K562 (cell line): ENCODE measurements around the gene TNFSF11. TPM values are rescaled to one million over a fixed set of nuclear protein-coding genes. Genes with fewer than 3 reads are reported as not detected.

Source experiments
- ATAC-seq: fragments of 200-7000 bp; cut with Tn5 transposase; 3 replicates; pipeline ENCODE4 v1.9.1; 2020; ENCODE audit warnings: moderate library complexity
- BruUV-seq: library from RNA; stranded (reverse); fragments of 400-500 nt; replicated peaks from 2 replicates; lab custom pipeline; 2021; lab: Mats Ljungman, UMichigan
- CTCF ChIA-PET: fragments of 300-600 bp; formaldehyde crosslinking; extraction: SDS; loops from one replicate; lab custom pipeline; 2021; ENCODE audit warnings: low intra/inter-chr PET ratio; lab: Yijun Ruan, JAX
- POLR2A ChIA-PET: fragments of 300-600, 350-650 bp; sonication (Branson Sonifier 250); formaldehyde crosslinking; extraction: SDS; loops from one replicate; lab custom pipeline; 2021; ENCODE audit warnings: antibody characterized with exemption, inconsistent platforms; lab: Yijun Ruan, JAX
- DNase-seq, 4 experiments: peaks; one replicate each; pipeline versions ENCODE4 v3.0.0 to v3.0.0-alpha.2; 2011 to 2018; ENCODE audit warnings: low spot score in 3 of 4, mixed read lengths in 3 of 4; ENCODE audit errors: extremely low read depth in 1 of 4
- FAIRE-seq: peaks from 2 replicates; lab custom pipeline; 2011; peaks lifted over from hg19 to GRCh38; lab: Jason Lieb, UNC
- H2AFZ ChIP-seq: 2 replicates; pipeline ENCODE4 v1.6.0; 2011; ENCODE audit warnings: low read depth, low read length, control low read depth, inconsistent platforms
- H3K27ac ChIP-seq: fragments of 200-600 bp; 3 replicates; pipeline ENCODE4 v1.8.0; 2011; ENCODE audit warnings: low read depth, mild to moderate bottlenecking, control low read depth, inconsistent platforms, low read length, moderate library complexity, mixed read lengths; ENCODE audit errors: extremely low read depth
- H3K27me3 ChIP-seq, 2 experiments: fragments of 300-600 bp in 1 of 2; 2 replicates in 1 of 2; 3 replicates in 1 of 2; pipeline versions ENCODE4 v1.6.0 to v1.8.0; 2011; ENCODE audit warnings: inconsistent platforms in 2 of 2, low read length in 2 of 2, mild to moderate bottlenecking in 1 of 2, mixed read lengths in 1 of 2, moderate library complexity in 1 of 2; ENCODE audit not compliant: control insufficient read depth in 2 of 2, insufficient read depth in 2 of 2
- H3K36me3 ChIP-seq: fragments of 300-600 bp; 3 replicates; pipeline ENCODE4 v1.8.0; 2011; ENCODE audit warnings: mild to moderate bottlenecking, low read length, inconsistent platforms; ENCODE audit not compliant: control insufficient read depth, insufficient read depth
- H3K4me1 ChIP-seq, 2 experiments: fragments of 200-600 bp in 1 of 2; replicated peaks in 1 of 2; 2 replicates in 1 of 2; 3 replicates in 1 of 2; pipeline versions ENCODE4 v1.5.1 to v1.8.0; 2011; ENCODE audit warnings: inconsistent platforms in 2 of 2, low read length in 2 of 2, mild to moderate bottlenecking in 1 of 2, mixed read lengths in 1 of 2, moderate library complexity in 1 of 2; ENCODE audit not compliant: control insufficient read depth in 2 of 2, insufficient read depth in 2 of 2
- H3K4me2 ChIP-seq: 2 replicates; pipeline ENCODE4 v1.6.1; 2011; ENCODE audit warnings: low read length, control low read depth, inconsistent platforms, mixed read lengths; ENCODE audit not compliant: insufficient read depth
- H3K4me3 ChIP-seq: fragments of 200-600 bp; sonication (generic), shearing (Covaris generic); 2 replicates; pipeline ENCODE4 v1.5.1; 2016; ENCODE audit warnings: control low read depth, inconsistent platforms
- H3K79me2 ChIP-seq: fragments of 200-600 bp; 3 replicates; pipeline ENCODE4 v1.8.0; 2011; ENCODE audit warnings: low read length, inconsistent platforms; ENCODE audit not compliant: control insufficient read depth, insufficient read depth
- H3K9ac ChIP-seq, 2 experiments: 2 replicates each; pipeline versions ENCODE4 v1.6.0 to v1.6.1; 2011; ENCODE audit warnings: low read depth in 2 of 2, low read length in 2 of 2, control low read depth in 1 of 2, inconsistent platforms in 1 of 2, mild to moderate bottlenecking in 1 of 2, mixed read lengths in 1 of 2; ENCODE audit not compliant: insufficient read depth in 1 of 2
- H3K9me1 ChIP-seq: one replicate; pipeline ENCODE4 v1.6.0; 2011; ENCODE audit warnings: inconsistent platforms, mild to moderate bottlenecking, low read length, moderate library complexity; ENCODE audit not compliant: control insufficient read depth, insufficient read depth
- H3K9me3 ChIP-seq: replicated peaks from 2 replicates; pipeline ENCODE4 v1.5.1; 2011; ENCODE audit warnings: low read depth, low read length, inconsistent platforms; ENCODE audit not compliant: control insufficient read depth, insufficient read depth
- H4K20me1 ChIP-seq: replicated peaks from 2 replicates; pipeline ENCODE4 v1.6.1; 2011; ENCODE audit warnings: low read length, inconsistent platforms, mixed read lengths; ENCODE audit not compliant: control insufficient read depth, insufficient read depth
- ARHGAP35 ChIP-seq: fragments of 450-650 bp; IDR thresholded peaks from 2 replicates; pipeline ENCODE4 v1.6.1; 2018; ENCODE audit not compliant: partially characterized antibody
- BCL6 ChIP-seq: fragments of 250-450 bp; sonication (Bioruptor Pico); IDR thresholded peaks from 2 replicates; pipeline ENCODE4 v1.4.0; 2020
- CBX1 ChIP-seq: sonication (generic); IDR thresholded peaks from 2 replicates; pipeline ENCODE4 v1.6.1; 2016; ENCODE audit warnings: antibody characterized with exemption, low read depth, mild to moderate bottlenecking
- CREB3 ChIP-seq: fragments of 450-650 bp; conservative IDR thresholded peaks from 2 replicates; pipeline ENCODE4 v1.6.1; 2016; ENCODE audit warnings: missing genetic modification characterization, low read depth, mild to moderate bottlenecking, missing compliant biosample characterization, moderate library complexity
- FOXK2 ChIP-seq, 2 experiments: fragments of 450-650 bp; IDR thresholded peaks in 1 of 2; conservative IDR thresholded peaks in 1 of 2; 2 replicates each; pipeline ENCODE4 v1.6.1; 2016; ENCODE audit warnings: low read depth in 2 of 2, mild to moderate bottlenecking in 1 of 2
- GABPB2 ChIP-seq: fragments of 250-450 bp; sonication (Bioruptor Pico); conservative IDR thresholded peaks from 2 replicates; pipeline ENCODE4 v1.5.1; 2021; ENCODE audit warnings: mild to moderate bottlenecking
- HNRNPK ChIP-seq: fragments of 200-400 bp; formaldehyde crosslinking; IDR thresholded peaks from one replicate; pipeline ENCODE4 v1.6.1; 2018; ENCODE audit warnings: mild to moderate bottlenecking, low read depth, low read length; ENCODE audit not compliant: poor library complexity, severe bottlenecking
- KAT8 ChIP-seq: fragments of 450-650 bp; IDR thresholded peaks from 2 replicates; pipeline ENCODE4 v1.6.1; 2016; ENCODE audit warnings: low read depth, mild to moderate bottlenecking
- MEF2A ChIP-seq: IDR thresholded peaks from 2 replicates; pipeline ENCODE4 v1.6.1; 2011; ENCODE audit warnings: low read depth, mild to moderate bottlenecking, low read length, moderate library complexity; ENCODE audit not compliant: control insufficient read depth
- RHOXF2B ChIP-seq: fragments of 250-450 bp; sonication (Bioruptor Pico); conservative IDR thresholded peaks from 2 replicates; pipeline ENCODE4 v1.5.1; 2021
- SIN3B ChIP-seq: fragments of 450-650 bp; IDR thresholded peaks from 2 replicates; pipeline ENCODE4 v1.6.1; 2017; ENCODE audit warnings: low read depth, mild to moderate bottlenecking, moderate library complexity
- SNRNP70 ChIP-seq: fragments of 200-400 bp; formaldehyde crosslinking; optimal IDR thresholded peaks from 2 replicates; pipeline ENCODE3; 2017; ENCODE audit warnings: low read depth, low read length
- TBL1XR1 ChIP-seq, 2 experiments: IDR thresholded peaks; 2 replicates each; pipeline ENCODE4 v1.6.1; 2012; ENCODE audit warnings: improper control_type of control experiment in 2 of 2, low read length in 2 of 2, mild to moderate bottlenecking in 1 of 2
- ZNF133 ChIP-seq: fragments of 250-450 bp; sonication (Bioruptor Pico); IDR thresholded peaks from 2 replicates; pipeline ENCODE4 v1.4.0; 2020; ENCODE audit warnings: mild to moderate bottlenecking
- ZNF217 ChIP-seq: sonication (generic); formaldehyde crosslinking; IDR thresholded peaks from 2 replicates; pipeline ENCODE4 v1.8.0; 2022; ENCODE audit warnings: mild to moderate bottlenecking, missing genetic modification reagents
- ZNF224 ChIP-seq: sonication (generic); formaldehyde crosslinking; IDR thresholded peaks from 2 replicates; pipeline ENCODE4 v1.8.0; 2022; ENCODE audit warnings: mild to moderate bottlenecking, missing genetic modification reagents
- ZNF282 ChIP-seq: sonication (generic); formaldehyde crosslinking; IDR thresholded peaks from 2 replicates; pipeline ENCODE4 v1.8.1; 2023; ENCODE audit warnings: missing genetic modification reagents
- ZNF696 ChIP-seq: fragments of 250-450 bp; sonication (Bioruptor Pico); conservative IDR thresholded peaks from 2 replicates; pipeline ENCODE4 v1.4.0; 2020; ENCODE audit warnings: mild to moderate bottlenecking, moderate library complexity
- ZNF780A ChIP-seq: fragments of 250-450 bp; sonication (Bioruptor Pico); IDR thresholded peaks from 2 replicates; pipeline ENCODE4 v1.5.0; 2021; ENCODE audit warnings: mild to moderate bottlenecking
- WGBS: fragments of 100-300 bp; shearing (Covaris generic); methylation state at CpG from one replicate; pipeline ENCODE4 v1.1.6; 2016; ENCODE audit warnings: low coverage, mixed read lengths; ENCODE audit not compliant: insufficient coverage; ENCODE audit errors: missing lambda C conversion rate; 5-methylcytosine and 5-hydroxymethylcytosine counted together
- in situ Hi-C: fragments of 300-500 bp; cut with MboI; formaldehyde crosslinking; loops from 4 replicates; pipeline ENCODE4 v1.15.0; 2018; ENCODE audit warnings: inconsistent platforms, mixed read lengths
- intact Hi-C: fragments of 100-400 bp; cut with micrococcal nuclease; formaldehyde crosslinking; loops from 2 replicates; pipeline ENCODE4 v1.14.2; 2022
- polyA plus RNA-seq, 8 experiments: library from polyadenylated mRNA; depleted of rRNA in 4 of 8; stranded (reverse) in 5 of 8; unstranded in 3 of 8; fragments of >200 nt; fragmentation: Nextera tagmentation in 2 of 8; fragmentation: Illumina TruSeq in 1 of 8; extraction: Ambion mirVana in 2 of 8; extraction: Trizol in 1 of 8; gene quantifications; 2 replicates each; pipeline versions ENCODE4 v1.2.1 to v1.2.3, GENCODE V29; 2011 to 2014; ENCODE audit warnings: inconsistent platforms in 1 of 8, missing spikeins in 1 of 8
- total RNA-seq, 7 experiments: library from RNA; depleted of rRNA in 6 of 7; stranded (reverse); fragments of >200 nt in 6 of 7; fragmentation: Illumina TruSeq in 2 of 7; extraction: Trizol in 2 of 7; gene quantifications; 2 replicates each; pipeline versions ENCODE4 v1.2.1 to v1.2.3, GENCODE V29; 2011 to 2021; ENCODE audit warnings: low replicate concordance in 1 of 7

TNFSF11 gene
- total and polyA plus RNA-seq, 9 of the 15 experiments (the other 6 are each of a cell fraction or from before 2014, with no cell fraction given), result not detected

GRCh38 chr13:42656958-42657357 is 83.0 kb downstream of the TNFSF11 start:
- in situ Hi-C loops, result no loop called here
- DNase-seq, result no peak
- Histone ChIP-seq H3K9me1 (no peaks in the 10 kb centered on the region), H3K4me1 (no peaks in the 10 kb centered on the region), H3K79me2 (no peaks in the 10 kb centered on the region), H3K4me2 (no peak overlapping the region), H3K36me3 (no peaks in the 10 kb centered on the region), H3K27ac (no peak overlapping the region), H3K9ac (no peak overlapping the region), H3K4me3 (no peak overlapping the region), H2AFZ (no peak overlapping the region), H3K9me3 (no peaks in the 10 kb centered on the region), H4K20me1 (no peaks in the 10 kb centered on the region), H3K27me3 (no peaks in the 10 kb centered on the region)
- POLR2A ChIA-PET, result no interaction called here
- CTCF ChIA-PET, result no interaction called here
- FAIRE-seq, result no peak
- BruUV-seq, result no TSS peak
- ATAC-seq, result no peak
- intact Hi-C loops, result no loop called here
- TF ChIP-seq BCL6 (CRISPR knock-in tag), result no peak
- TF ChIP-seq RHOXF2B (CRISPR knock-in tag), result no peak
- TF ChIP-seq CBX1, result no peak
- TF ChIP-seq KAT8, result no peak
- TF ChIP-seq TBL1XR1 (IDR thresholded peaks at IDR 0.05; ENCODE audit: low read length in 2 of 2), result no peak
- TF ChIP-seq MEF2A, result no peak
- TF ChIP-seq FOXK2 (conservative IDR thresholded peaks at IDR 0.05 in 1 of 2, IDR thresholded peaks at IDR 0.05 in 1 of 2; ENCODE audit: low read depth in 2 of 2), result no peak
- TF ChIP-seq ZNF224 (CRISPR knock-in tag), result no peak
- TF ChIP-seq ZNF780A, result no peak
- no peak for TF ChIP-seq CREB3
- TF ChIP-seq ZNF282 (CRISPR knock-in tag), result no peak
- TF ChIP-seq SIN3B, result no peak
- no peak for TF ChIP-seq SNRNP70
- no peak for TF ChIP-seq ZNF696 (CRISPR knock-in tag)
- no peak for TF ChIP-seq HNRNPK
- no peak for TF ChIP-seq ZNF217 (CRISPR knock-in tag)
- no peak for TF ChIP-seq GABPB2
- no peak for TF ChIP-seq ARHGAP35
- TF ChIP-seq ZNF133, result no peak
- WGBS, result 1% methylated on average over 5 of the region's 5 CpGs
